Osteocyte (in vitro differentiated cells): ENCODE data around the gene ANO2. TPM values are rescaled to one million over a fixed set of nuclear protein-coding genes. Genes with fewer than 3 reads are reported as not detected.

ENCODE experiments used
- DNase-seq: peaks from one replicate; pipeline ENCODE4 v3.0.0; 2021; ENCODE audit warnings: mixed read lengths; ENCODE audit not compliant: unreplicated experiment; ENCODE audit errors: extremely low spot score
- H3K27ac Mint-ChIP-seq: one replicate; pipeline ENCODE4 v1.8.0; 2021; ENCODE audit warnings: mild to moderate bottlenecking, mixed read lengths; ENCODE audit not compliant: unreplicated experiment
- H3K27me3 Mint-ChIP-seq: one replicate; pipeline ENCODE4 v1.8.0; 2021; ENCODE audit warnings: mixed read lengths; ENCODE audit not compliant: unreplicated experiment
- H3K36me3 Mint-ChIP-seq: one replicate; pipeline ENCODE4 v1.8.0; 2021; ENCODE audit warnings: mixed read lengths; ENCODE audit not compliant: unreplicated experiment
- H3K4me1 Mint-ChIP-seq: one replicate; pipeline ENCODE4 v1.8.0; 2021; ENCODE audit warnings: mixed read lengths; ENCODE audit not compliant: unreplicated experiment
- H3K4me3 Mint-ChIP-seq: one replicate; pipeline ENCODE4 v1.8.0; 2021; ENCODE audit warnings: mild to moderate bottlenecking, moderate library complexity, mixed read lengths; ENCODE audit not compliant: unreplicated experiment
- H3K9me3 Mint-ChIP-seq: one replicate; pipeline ENCODE4 v1.8.0; 2021; ENCODE audit warnings: mixed read lengths; ENCODE audit not compliant: unreplicated experiment
- CTCF ChIP-seq: fragments of 200-600 bp; sonication (generic); IDR thresholded peaks from 2 replicates; pipeline ENCODE4 v1.5.0; 2021; ENCODE audit warnings: antibody characterized with exemption, mild to moderate bottlenecking, moderate library complexity
- total RNA-seq: library from RNA; stranded (reverse); gene quantifications from 2 replicates; pipeline ENCODE4 v1.2.1, GENCODE V29; 2021

Gene ANO2
- total RNA-seq, 1 donor from 2014 or later, result 0.59 TPM

- H3K36me3 Mint-ChIP-seq, result no peaks in the 10 kb centered on the region
- peaks cover 11% of the 10 kb centered on the region for H3K27me3 Mint-ChIP-seq
- TF ChIP-seq CTCF, result no peak
- H3K27ac Mint-ChIP-seq, result no peak overlapping the region
- DNase-seq, result peak; percentile 15
- H3K4me1 Mint-ChIP-seq, result no peaks in the 10 kb centered on the region
- no peaks in the 10 kb centered on the region for H3K9me3 Mint-ChIP-seq
- H3K4me3 Mint-ChIP-seq, result no peak overlapping the region
Observed at GRCh38 chr12:5779401-5779800, 165.7 kb downstream of the ANO2 start.

GRCh38 chr12:5778821-5779220 lies 166.2 kb downstream of the ANO2 start:
- Mint-ChIP-seq H3K4me1 (no peaks in the 10 kb centered on the region), H3K9me3 (no peaks in the 10 kb centered on the region)
- TF ChIP-seq CTCF, result no peak

DNA sequence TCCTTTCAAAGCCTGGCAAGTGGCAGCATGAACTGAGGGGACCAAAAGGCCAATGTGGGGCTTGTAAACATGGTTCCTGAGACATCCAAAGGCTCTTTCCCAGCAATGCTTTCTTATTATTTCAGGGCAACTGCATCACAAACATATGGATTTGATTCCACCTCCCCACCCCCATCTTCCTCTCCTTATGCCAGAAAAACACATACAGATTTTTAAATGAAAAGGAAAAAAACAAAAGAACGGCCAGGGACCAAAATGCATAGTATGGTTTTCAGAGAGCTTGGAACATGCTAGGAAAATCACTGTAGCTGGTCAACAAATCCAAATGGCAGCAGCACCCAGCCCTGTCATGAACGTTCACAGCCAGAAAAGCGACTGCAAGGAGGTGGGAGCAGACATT lies 167.6 kb downstream of the ANO2 start:
- DNase-seq, result peak; percentile 44
- Mint-ChIP-seq H3K4me1 (no peaks in the 10 kb centered on the region), H3K27ac (no peak overlapping the region), H3K9me3 (no peaks in the 10 kb centered on the region), H3K4me3 (no peak overlapping the region), H3K27me3 (peaks cover 15% of the 10 kb centered on the region), H3K36me3 (no peaks in the 10 kb centered on the region)
- no peak for TF ChIP-seq CTCF

More at GRCh38 chr12:5778821-5779220, 166.2 kb downstream of the ANO2 start:
- no peaks in the 10 kb centered on the region for H3K36me3 Mint-ChIP-seq
- H3K4me3 Mint-ChIP-seq, result no peak overlapping the region
- no peak for DNase-seq
- H3K27me3 Mint-ChIP-seq, result peaks cover 15% of the 10 kb centered on the region
- H3K27ac Mint-ChIP-seq, result no peak overlapping the region

DNA sequence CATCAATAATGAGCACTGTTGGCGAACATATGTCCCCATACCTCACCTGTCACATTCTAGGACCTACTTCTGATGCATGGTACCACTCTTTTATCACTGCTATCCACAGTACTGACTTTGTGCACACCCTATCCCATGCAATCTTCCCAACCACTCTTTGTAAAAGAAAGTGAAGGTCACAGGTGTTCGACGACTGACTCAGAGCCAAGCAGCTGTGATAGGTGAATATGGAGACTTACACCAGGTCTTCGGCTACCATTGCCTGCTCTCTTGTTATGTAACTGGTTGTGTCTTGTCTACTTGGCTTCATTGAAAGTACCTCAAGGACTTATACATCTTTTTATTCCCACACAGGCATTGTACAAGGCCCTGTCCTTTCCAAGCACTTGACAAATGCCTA lies 169.0 kb downstream of the ANO2 start:
- no peak for TF ChIP-seq CTCF
- no peaks in the 10 kb centered on the region for H3K36me3 Mint-ChIP-seq
- no peaks in the 10 kb centered on the region for H3K9me3 Mint-ChIP-seq
- H3K4me1 Mint-ChIP-seq, result no peaks in the 10 kb centered on the region
- DNase-seq, result peak; percentile 11
- no peak overlapping the region for H3K27ac Mint-ChIP-seq
- no peak overlapping the region for H3K4me3 Mint-ChIP-seq
- peaks cover 15% of the 10 kb centered on the region for H3K27me3 Mint-ChIP-seq

GRCh38 chr12:5773550-5773949 lies 171.5 kb downstream of the ANO2 start:
- no peak for DNase-seq
- H3K27ac Mint-ChIP-seq, result no peak overlapping the region
- TF ChIP-seq CTCF, result no peak
- H3K9me3 Mint-ChIP-seq, result no peaks in the 10 kb centered on the region
- no peaks in the 10 kb centered on the region for H3K4me1 Mint-ChIP-seq
- peaks cover 11% of the 10 kb centered on the region for H3K27me3 Mint-ChIP-seq
- H3K36me3 Mint-ChIP-seq, result no peaks in the 10 kb centered on the region
- no peak overlapping the region for H3K4me3 Mint-ChIP-seq
